ENCODE data around the gene U2AF2.

The U2AF2 gene

DNA sequence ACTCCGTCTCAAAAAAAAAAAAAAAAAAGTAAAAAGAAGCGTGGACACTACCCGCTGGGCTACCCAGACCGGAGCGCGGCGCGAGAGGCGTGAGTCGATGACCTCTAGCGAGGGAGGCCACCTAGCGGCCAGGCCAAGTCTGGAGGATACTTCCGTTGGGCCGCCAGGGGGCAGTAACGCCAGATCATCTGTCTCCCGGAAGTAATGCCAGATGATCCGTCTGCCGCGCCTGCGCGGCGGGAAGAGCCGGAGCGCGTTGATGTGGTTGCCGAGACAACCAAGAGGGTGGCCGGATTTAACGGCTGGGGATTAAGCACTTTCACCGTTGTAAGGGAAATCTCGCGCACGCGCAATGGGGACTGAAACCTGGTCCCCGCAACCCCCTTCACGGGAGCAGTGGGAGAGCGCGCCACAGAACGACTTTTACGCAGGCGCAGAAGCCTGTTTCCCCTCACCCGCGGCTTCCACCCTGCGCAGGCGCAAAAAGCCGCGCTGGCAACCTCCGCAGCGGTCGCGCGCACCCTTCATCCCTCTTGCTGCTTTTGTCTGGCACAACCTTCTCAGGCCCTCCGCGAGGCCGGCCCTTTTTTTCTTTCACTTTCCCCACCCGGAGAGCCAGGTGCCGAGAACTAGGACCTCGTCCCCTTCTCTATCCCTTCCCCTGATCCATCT is 1.0 kb upstream of the U2AF2 start:
- intact Hi-C loops (cut with DNase I), result no loop called here
- peak; percentile 95 to 99 (median 97) for DNase-seq

DNA sequence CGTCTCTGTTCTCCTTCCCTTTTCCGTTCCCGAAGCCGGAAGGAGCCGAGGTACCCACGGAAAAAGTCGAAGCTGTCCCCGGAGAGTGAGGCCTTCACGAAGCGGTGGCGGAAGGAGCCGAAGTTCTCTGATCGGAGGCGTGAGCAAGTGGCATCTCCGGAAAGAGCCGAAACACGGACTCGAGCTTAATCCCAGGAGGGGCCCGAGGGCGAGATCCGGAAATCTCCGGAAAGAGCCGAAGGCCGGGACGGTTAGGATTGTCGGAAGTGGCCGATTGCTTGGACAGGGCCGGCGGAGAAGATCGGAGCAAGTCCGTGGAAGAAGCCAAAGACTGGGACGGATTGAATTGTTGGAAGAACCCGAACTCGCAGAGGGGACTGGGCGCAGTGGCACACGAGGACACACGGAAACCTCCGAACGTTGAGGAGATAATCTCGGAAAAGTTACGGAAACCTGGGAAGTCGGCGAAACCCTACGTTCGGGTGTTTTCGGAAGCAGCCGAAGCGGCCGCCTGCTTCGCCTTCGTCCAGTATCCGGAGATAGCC is 440 bp upstream of the U2AF2 start:
- DNase-seq, result peak; percentile 93 to 100 (median 98)
- intact Hi-C loops (cut with DNase I), result no loop called here

DNA sequence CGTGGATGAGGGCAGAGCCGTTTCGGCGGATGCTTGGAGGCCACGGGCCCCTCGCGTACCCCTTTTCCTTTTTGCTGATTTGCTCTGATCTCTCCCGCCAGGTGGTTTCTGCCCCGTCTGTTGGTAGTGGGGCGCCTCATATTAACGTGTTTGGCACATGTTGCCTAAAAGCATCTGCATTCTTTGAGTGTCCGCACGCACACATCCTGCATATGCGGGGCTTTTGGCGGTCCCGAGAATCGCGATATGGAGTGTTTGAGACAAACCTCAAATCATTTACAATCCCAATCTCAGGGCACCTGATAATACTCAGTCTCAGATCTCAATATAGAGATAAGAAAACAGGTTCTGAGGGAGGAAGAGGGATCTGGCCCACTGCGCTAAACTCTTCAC is 809 bp downstream of the U2AF2 start:
- intact Hi-C loops (cut with DNase I), result no loop called here
- no peak for DNase-seq

DNA sequence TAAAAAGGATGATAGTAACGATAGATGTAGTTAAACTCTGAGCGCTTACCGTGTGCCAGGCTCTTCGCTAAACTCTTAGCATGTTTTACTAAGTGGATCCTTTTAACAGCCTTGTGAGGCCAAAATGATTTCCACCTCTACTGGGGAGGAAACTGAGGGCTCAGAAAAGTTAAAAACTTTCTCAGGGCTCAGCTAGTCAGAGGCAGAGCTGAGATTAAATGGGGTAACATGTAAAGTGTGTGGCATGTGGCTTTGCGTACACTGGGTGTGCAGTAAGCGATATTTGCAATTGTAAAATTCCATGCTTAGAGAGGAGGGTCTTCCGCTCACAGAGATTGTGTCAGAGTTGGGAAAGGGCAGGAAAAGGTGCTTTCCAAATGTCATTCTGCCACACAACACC is 1.7 kb downstream of the U2AF2 start:
- intact Hi-C loops (cut with DNase I), result no loop called here
- no peak for DNase-seq

DNA sequence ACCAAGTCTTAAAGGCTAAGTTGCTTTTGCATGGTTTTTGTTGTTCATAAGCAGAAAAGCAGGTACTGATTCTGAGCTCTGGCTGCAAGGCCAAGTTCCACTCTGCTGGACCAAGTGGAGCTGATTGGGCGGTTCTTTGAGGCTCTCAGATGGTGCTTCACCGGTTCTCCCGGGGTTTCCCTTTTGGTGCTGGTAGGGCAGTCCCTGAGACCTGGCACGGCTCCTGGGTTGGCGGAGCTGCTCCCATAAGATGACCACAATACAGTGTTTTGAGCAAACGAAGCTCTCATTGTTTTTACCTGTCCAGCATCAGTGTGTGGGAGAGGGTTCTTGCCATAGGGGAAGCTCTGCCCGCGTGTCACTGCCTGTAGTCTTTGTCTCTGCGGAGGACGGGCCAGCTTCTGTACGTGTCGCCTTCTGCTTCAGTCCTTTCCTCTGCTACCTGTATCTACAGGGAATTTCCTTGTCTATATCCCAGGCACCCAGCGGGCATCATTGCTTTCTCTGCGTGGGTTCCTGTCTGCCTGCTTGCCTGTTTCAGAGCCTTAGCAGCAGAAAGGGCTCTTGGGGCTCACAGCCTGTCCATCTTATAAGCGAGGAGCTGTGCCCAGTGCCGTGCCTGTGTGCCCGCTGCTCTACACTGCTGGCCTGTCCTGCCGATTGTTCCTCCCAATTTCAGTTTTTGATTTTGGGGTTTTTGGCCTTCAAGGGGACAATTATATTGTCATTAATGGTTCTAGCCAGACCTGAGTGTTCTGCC is 2.3 kb downstream of the U2AF2 start:
- DNase-seq, result peak in 1 of 10 donors; percentile 61

GRCh38 chr19:55658846-55659459 is 4.1 kb downstream of the U2AF2 start:
- no peak for DNase-seq
- intact Hi-C loops (cut with DNase I), result no loop called here

More for the DNA sequence above, 2.3 kb downstream of the U2AF2 start:
- intact Hi-C loops (cut with DNase I), result no loop called here

- DNase-seq, result no peak
- intact Hi-C loops (cut with DNase I), result no loop called here
Observed at GRCh38 chr19:55659822-55660221, 5.0 kb downstream of the U2AF2 start.

DNA sequence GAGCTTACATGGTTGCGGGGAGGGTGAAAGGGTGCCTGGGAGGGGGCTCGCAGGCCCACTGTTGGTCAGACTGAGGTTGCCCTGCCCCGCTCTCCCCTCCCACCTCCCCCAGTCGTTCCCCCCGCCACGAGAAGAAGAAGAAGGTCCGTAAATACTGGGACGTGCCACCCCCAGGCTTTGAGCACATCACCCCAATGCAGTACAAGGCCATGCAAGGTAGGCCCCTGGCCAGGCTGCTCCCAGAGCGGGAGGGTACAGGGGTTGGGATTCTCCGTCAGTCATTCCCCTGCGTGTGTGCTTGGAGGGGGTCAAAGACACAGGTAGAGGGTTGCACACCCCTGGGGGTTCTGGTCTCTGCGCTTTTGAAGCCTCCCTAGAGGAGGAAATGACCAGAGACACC is 5.6 kb downstream of the U2AF2 start:
- DNase-seq, result no peak
- intact Hi-C loops (cut with DNase I), result no loop called here

GRCh38 chr19:55660991-55661390 is 6.2 kb downstream of the U2AF2 start:
- DNase-seq, result no peak
- intact Hi-C loops (cut with DNase I), result no loop called here

- DNase-seq, result no peak
- intact Hi-C loops (cut with DNase I), result no loop called here
Observed at GRCh38 chr19:55661826-55662225, 7.0 kb downstream of the U2AF2 start.

- intact Hi-C loops (cut with DNase I), result no loop called here
- DNase-seq, result peak in 1 of 10 donors; percentile 70
Observed at GRCh38 chr19:55663846-55664536, 9.2 kb downstream of the U2AF2 start.

DNA sequence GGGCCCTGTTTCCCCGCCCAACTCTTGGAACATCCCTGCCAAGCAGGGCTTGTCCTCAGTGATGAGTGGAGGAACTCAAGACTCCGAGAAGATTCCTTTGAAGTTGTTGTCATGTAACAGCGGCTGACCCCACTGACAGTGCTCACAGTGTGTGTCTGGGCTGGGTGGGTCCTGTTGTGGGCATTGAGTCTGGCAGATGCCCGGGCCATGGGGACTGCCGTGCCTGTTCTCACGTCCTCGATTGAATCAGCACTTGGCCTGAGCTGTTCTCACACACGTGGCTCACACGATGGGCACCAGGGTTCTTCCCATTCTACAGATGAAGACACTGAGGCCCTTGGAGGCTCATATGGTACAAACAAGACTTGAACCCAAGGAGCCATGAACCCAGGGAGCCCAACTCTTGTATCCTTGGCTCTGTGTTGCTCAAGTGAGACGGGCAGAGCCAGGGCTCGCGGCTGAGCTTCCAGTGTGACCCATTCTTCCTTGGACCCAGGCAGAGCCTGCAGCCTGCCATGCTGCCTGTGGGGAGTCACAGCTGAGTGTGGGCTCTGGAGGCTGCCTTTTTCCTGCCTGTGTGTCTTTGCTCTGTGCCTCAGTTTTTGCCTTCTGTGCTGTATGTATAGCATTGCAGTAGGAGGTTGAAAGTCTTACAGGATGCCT is 11.6 kb downstream of the U2AF2 start:
- intact Hi-C loops (cut with DNase I), result no loop called here

DNA sequence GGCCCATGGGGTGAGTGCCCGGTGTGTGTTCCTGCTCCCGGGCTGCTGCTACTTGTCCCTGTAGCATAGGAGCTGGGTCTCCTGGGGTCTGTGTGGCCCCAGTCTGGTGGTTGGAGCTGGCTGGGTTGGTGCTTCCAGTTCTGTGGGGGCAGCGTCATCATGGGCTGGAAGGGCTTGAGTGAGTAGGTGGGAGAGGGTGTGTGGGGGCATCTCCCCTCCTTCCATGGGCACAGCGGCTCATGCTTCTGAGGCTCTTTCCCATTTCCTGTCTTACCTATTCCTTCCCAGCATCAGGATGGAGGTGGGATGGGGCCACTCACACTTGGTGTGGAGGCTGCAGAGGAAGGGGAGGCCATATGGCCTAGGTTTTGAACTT is 12.2 kb downstream of the U2AF2 start:
- intact Hi-C loops (cut with DNase I), result no loop called here
- no peak for DNase-seq

More for the DNA sequence above, 11.6 kb downstream of the U2AF2 start:
- DNase-seq, result no peak

DNA sequence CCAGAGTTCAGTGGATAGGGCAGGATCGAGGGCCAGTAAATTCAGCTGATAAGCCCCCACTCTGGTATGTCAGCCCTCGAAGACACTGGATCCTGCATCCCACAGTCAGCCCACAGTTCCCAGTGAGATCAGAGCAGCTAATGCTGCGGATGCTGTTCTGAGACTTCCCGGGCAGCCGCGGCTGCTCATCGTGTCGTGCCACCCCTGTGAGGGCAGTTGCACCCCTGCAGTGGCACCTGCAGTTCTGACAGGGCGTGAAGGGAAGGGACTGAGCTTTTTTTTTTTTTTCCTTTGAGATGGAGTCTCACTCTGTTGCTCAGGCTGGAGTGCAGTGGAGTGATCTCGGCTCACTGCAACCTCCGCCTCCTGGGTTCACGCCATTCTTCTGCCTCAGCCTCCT is 12.7 kb downstream of the U2AF2 start:
- intact Hi-C loops (cut with DNase I), result no loop called here
- no peak for DNase-seq

DNA sequence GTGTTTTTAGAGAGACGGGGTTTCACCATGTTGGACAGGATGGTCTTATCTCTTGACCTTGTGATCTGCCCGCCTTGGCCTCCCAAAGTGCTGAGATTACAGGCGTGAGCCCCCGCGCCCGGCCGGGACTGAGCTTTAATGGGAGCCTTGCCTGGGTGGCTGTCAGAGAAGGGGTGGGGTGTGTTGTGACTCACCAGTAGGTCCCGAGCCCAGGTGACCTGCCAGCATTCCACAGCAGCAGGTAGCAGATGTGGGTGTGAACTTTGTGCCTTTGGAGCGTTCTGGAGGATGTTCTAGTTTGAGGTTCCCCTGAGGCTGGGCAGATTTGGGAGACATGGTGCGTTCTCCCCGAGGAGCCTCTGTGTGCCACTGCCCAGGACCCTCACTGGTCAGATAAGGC is 13.1 kb downstream of the U2AF2 start:
- intact Hi-C loops (cut with DNase I), result no loop called here
- no peak for DNase-seq

DNA sequence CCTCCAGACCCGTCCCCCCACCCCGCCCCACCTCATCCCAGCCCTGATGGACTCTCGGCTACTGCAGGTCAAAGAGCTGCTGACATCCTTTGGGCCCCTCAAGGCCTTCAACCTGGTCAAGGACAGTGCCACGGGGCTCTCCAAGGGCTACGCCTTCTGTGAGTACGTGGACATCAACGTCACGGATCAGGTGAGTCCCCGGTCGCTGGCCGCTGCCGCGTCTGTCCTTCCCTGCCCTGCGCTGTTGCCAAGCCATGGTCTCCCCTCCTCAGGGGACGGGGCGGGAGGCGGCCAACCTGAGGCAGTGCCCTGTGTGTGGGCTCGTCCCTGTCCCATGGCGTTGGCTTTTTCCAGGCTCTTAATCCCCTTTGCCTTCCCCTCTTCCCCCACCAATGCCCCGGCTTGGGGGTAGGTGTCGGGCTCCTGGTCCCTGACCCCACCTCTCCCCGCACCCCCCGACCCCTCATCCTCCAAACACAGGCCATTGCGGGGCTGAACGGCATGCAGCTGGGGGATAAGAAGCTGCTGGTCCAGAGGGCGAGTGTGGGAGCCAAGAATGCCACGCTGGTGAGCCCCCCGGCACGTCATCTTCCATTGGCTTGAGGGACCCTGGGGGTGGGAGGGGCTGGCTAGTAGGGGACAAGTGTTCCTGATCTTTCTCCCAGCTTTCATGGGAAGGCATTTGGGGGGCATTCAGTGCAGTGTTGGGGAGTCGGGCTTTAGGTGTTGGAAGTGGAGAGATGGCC is 13.9 kb downstream of the U2AF2 start:
- intact Hi-C loops (cut with DNase I), result no loop called here

GRCh38 chr19:55669418-55670279 is 14.8 kb downstream of the U2AF2 start:
- intact Hi-C loops (cut with DNase I), result no loop called here
- DNase-seq, result no peak

More for the DNA sequence above, 13.9 kb downstream of the U2AF2 start:
- DNase-seq, result no peak

GRCh38 chr19:55670280-55671053 is 15.6 kb downstream of the U2AF2 start:
- intact Hi-C loops (cut with DNase I), result no loop called here
- peak in 4 of 10 donors; percentile 28 to 94 (median 74) for DNase-seq

Data from posterior cingulate gyrus (tissue), 11 donors.